ENCODE data around the gene NRL.

DNA sequence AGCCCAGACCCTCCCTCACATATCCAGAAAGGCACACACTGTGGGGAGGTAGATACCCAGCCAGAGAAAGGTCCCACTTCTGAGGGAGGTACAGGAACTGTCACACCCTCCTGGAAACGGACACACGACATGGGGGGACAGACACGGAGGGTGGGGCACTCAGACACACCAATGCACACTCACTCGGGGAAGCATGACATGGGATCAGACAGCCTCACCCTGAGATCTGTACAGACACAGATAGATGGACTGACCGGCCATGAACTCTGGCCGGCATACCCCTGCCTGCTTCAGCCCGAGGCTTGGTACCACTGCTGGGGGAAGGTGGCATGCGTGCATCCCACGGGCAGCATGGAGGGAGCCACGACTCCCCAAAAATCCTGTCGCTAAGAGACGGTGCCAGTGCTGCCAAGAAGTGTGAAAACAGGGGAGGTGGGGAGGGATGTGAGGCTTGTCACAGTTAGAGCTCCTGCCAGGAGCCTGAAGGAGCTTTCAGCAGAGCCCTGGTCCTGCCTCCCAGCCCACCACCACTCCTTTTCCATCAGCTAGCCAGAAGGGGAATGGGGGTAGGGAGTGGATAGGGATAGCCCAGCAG is 42.8 kb downstream of the NRL start:
- TF ChIP-seq, protein P1, sequence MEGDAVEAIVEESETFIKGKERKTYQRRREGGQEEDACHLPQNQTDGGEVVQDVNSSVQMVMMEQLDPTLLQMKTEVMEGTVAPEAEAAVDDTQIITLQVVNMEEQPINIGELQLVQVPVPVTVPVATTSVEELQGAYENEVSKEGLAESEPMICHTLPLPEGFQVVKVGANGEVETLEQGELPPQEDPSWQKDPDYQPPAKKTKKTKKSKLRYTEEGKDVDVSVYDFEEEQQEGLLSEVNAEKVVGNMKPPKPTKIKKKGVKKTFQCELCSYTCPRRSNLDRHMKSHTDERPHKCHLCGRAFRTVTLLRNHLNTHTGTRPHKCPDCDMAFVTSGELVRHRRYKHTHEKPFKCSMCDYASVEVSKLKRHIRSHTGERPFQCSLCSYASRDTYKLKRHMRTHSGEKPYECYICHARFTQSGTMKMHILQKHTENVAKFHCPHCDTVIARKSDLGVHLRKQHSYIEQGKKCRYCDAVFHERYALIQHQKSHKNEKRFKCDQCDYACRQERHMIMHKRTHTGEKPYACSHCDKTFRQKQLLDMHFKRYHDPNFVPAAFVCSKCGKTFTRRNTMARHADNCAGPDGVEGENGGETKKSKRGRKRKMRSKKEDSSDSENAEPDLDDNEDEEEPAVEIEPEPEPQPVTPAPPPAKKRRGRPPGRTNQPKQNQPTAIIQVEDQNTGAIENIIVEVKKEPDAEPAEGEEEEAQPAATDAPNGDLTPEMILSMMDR (IDR thresholded peaks at IDR 0.05) = no peak
- TF ChIP-seq POLR2A (IDR thresholded peaks at IDR 0.05; ENCODE audit: low read depth) (no peak), EP300 (IDR thresholded peaks at IDR 0.05) (no peak)

Measured in esophagus muscularis mucosa (tissue), 4 donors.